Measurements from ENCODE around the gene SMU1. TPM values are rescaled to one million over a fixed set of nuclear protein-coding genes. Genes with fewer than 3 reads are reported as not detected.
A peak's percentile ranks its signal among the peaks of the same experiment; 100 is the strongest.

SMU1 gene
- total RNA-seq, 1 experiment from 2014 or later = 17.2 TPM

GRCh38 chr9:33025572-33026342 is 50.7 kb downstream of the SMU1 start:
- no peak for TF ChIP-seq CTCF (IDR thresholded peaks at IDR 0.05; ENCODE audit: unreplicated experiment)
- Mint-ChIP-seq H3K4me3 (ENCODE audit: unreplicated experiment) (peak overlapping the region; percentile 93), H3K9me3 (ENCODE audit: unreplicated experiment) (no peaks in the 10 kb centered on the region), H3K27ac (ENCODE audit: low read depth, unreplicated experiment) (peak overlapping the region; percentile 94), H3K4me1 (ENCODE audit: insufficient read depth, unreplicated experiment) (peaks cover 43% of the 10 kb centered on the region), H3K36me3 (ENCODE audit: insufficient read depth, unreplicated experiment) (peaks cover 77% of the 10 kb centered on the region), H3K27me3 (ENCODE audit: insufficient read depth, unreplicated experiment) (no peaks in the 10 kb centered on the region)
- ChIA-PET POLR2A (interaction anchor here (0.6 to 9.6 kb wide), 35 partner anchors 12 to 1023 kb away, joined by 3 to 153 read pairs (median 4); partner anchors contain the start of genes APTX, NDUFB6, SMU1 and UBAP2), CTCF (interaction anchor here (0.8 to 1.1 kb wide), 2 partner anchors 19 to 203 kb away, joined by 3 read pairs; no protein-coding TSS in a partner anchor)
- peak; percentile 53 for DNase-seq (ENCODE audit: unreplicated experiment)
- intact Hi-C loops (cut with micrococcal nuclease) = loop anchor here (2.0 kb wide), 1 partner anchor 25 kb away; the partner anchor contains the start of gene APTX
- BruUV-seq (replicated peaks) = TSS peak; percentile 47

GRCh38 chr9:33024966-33025571 is 51.4 kb downstream of the SMU1 start, which contains the start of gene DNAJA1:
TSS of gene DNAJA1 (plus strand) at chr9:33025273. CDS start at chr9:33026485, 1,212 bp downstream.
- intact Hi-C loops (cut with micrococcal nuclease) = loop anchor here (2.0 kb wide), 1 partner anchor 24 kb away; the partner anchor contains the start of gene APTX
- Mint-ChIP-seq H3K27me3 (ENCODE audit: insufficient read depth, unreplicated experiment) (no peaks in the 10 kb centered on the region), H3K9me3 (ENCODE audit: unreplicated experiment) (no peaks in the 10 kb centered on the region), H3K4me3 (ENCODE audit: unreplicated experiment) (peak within 1 kb of the TSS; percentile 93), H3K36me3 (ENCODE audit: insufficient read depth, unreplicated experiment) (peaks cover 74% of the 10 kb centered on the region), H3K4me1 (ENCODE audit: insufficient read depth, unreplicated experiment) (peaks cover 41% of the 10 kb centered on the region), H3K27ac (ENCODE audit: low read depth, unreplicated experiment) (peak within 1 kb of the TSS; percentile 94)
- POLR2A ChIA-PET = interaction anchor here (0.5 to 9.6 kb wide), 43 partner anchors 11 to 1020 kb away, joined by 3 to 153 read pairs (median 4); partner anchors contain the start of genes APTX, BAG1, NDUFB6 and NFX1
- CTCF ChIA-PET = interaction anchor here (0.6 to 1.1 kb wide), 3 partner anchors 14 to 1906 kb away, joined by 3 read pairs; no protein-coding TSS in a partner anchor
- no peak for TF ChIP-seq CTCF (IDR thresholded peaks at IDR 0.05; ENCODE audit: unreplicated experiment)
- no TSS peak for BruUV-seq (replicated peaks)
- peak; percentile 93 for DNase-seq (ENCODE audit: unreplicated experiment)

- H3K27ac Mint-ChIP-seq (ENCODE audit: low read depth, unreplicated experiment) = peak overlapping the region; percentile 94
- POLR2A ChIA-PET = interaction anchor here (0.5 to 9.6 kb wide), 44 partner anchors 11 to 1019 kb away, joined by 3 to 153 read pairs (median 4); partner anchors contain the start of genes APTX, BAG1, NFX1 and SMIM27
- intact Hi-C loops (cut with micrococcal nuclease) = loop anchor here (2.0 kb wide), 1 partner anchor 24 kb away; the partner anchor contains the start of gene APTX
- CTCF ChIA-PET = interaction anchor here (0.6 to 1.1 kb wide), 4 partner anchors 13 to 1905 kb away, joined by 3 read pairs; no protein-coding TSS in a partner anchor
- peak; percentile 40 for DNase-seq (ENCODE audit: unreplicated experiment)
- H3K27me3 Mint-ChIP-seq (ENCODE audit: insufficient read depth, unreplicated experiment) = no peaks in the 10 kb centered on the region
- H3K9me3 Mint-ChIP-seq (ENCODE audit: unreplicated experiment) = no peaks in the 10 kb centered on the region
- peak overlapping the region; percentile 93 for H3K4me3 Mint-ChIP-seq (ENCODE audit: unreplicated experiment)
- H3K36me3 Mint-ChIP-seq (ENCODE audit: insufficient read depth, unreplicated experiment) = peaks cover 74% of the 10 kb centered on the region
- H3K4me1 Mint-ChIP-seq (ENCODE audit: insufficient read depth, unreplicated experiment) = peaks cover 36% of the 10 kb centered on the region
- TF ChIP-seq CTCF (IDR thresholded peaks at IDR 0.05; ENCODE audit: unreplicated experiment) = no peak
- BruUV-seq (replicated peaks) = TSS peak; percentile 45
These were observed 52.1 kb downstream of the SMU1 start for GRCh38 chr9:33024126-33024965.
